Measurements from ENCODE around the gene MROH8.

MROH8 gene

GRCh38 chr20:37178839-37179682, at the start of gene MROH8, which contains the start of gene RPN2:
MROH8 (minus strand) TSS chr20:37179548.
RPN2 (plus strand) TSS chr20:37179330; CDS start chr20:37179357, 27 bp downstream.
- in situ Hi-C loops (cut with MboI; ENCODE audit: low sequenced_read_pairs) = no loop called here

GRCh38 chr20:37228656-37229055, 49.3 kb upstream of the MROH8 start:
- in situ Hi-C loops (cut with MboI; ENCODE audit: low sequenced_read_pairs) = no loop called here

DNA sequence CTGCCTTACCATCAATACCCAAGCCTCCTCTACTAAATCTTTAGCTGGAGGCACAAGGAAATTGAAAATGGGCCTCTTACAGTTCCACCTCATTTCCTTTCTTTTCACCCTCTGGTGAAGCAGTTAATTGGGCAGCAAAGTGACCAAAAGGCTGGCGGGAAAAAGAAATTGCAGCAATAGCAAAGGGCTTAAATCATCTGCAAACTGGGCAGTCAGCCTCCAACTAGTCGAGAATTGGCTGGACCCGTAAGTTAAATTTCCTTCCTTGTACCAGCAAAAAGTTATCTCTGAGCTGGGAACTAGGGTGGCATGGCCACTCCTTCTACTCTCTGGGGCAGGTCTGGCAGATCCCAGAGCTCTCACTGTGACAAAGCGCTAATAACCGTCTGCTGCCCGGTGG, 48.7 kb upstream of the MROH8 start:
- in situ Hi-C loops (cut with MboI; ENCODE audit: low sequenced_read_pairs) = no loop called here

DNA sequence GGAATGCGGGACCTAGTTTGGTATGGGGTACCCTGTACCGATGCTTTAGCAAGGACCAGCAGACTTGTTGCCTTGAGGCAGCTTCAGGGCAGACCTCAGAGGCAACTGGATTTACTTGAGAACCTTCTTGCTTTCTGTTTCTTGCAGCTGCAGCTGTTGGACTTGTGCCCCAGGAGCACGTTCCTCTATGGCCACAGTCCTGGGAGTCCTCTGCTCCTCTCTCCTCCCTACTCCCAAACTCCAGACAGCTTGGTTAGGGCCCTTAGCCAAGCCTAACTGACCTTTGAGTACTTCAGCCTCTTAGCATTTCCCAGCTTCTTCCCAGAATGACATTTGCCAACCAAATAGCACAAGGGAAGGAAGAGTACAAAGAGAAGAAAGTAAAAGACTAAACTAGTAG, 47.5 kb upstream of the MROH8 start:
- in situ Hi-C loops (cut with MboI; ENCODE audit: low sequenced_read_pairs) = no loop called here

DNA sequence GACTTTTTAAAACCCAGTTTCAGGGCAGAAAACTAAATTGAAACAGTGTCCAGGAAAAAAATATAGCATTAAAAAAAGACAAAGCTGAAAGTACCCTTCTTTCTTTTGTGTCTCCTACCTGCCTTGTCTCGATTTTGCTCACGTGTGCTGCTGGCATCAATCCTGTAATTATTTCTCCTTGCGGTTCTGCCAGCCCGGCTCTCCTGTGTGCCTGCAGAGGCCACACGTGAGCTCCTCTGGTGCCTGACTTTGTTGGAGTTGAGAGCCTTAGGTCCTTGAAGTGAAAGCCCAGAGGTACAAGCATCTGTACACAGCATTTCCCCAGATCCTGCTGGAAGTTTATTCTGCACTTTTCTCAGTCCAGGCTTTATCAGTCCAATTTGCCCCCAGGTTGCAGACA, 45.8 kb upstream of the MROH8 start:
- in situ Hi-C loops (cut with MboI; ENCODE audit: low sequenced_read_pairs) = no loop called here

DNA sequence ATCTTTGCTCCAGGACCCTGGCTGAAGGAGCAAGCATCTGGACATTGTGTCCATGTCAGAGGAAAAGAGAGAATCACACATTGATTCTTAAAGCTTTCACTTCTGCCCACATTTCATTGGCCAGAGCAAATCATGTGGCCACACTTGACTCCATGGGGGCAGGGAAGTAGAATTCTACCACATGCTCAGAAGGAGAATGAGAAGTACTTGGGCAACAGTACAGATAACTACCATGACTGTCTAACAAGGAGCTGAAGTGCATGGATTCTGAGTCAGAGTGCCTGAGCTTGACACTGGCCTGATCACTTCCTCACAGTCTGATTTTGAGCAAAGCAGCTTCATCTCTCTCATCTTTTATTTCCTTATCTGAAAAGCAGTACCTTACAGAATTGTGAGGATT, 43.7 kb upstream of the MROH8 start:
- in situ Hi-C loops (cut with MboI; ENCODE audit: low sequenced_read_pairs) = no loop called here

- in situ Hi-C loops (cut with MboI; ENCODE audit: low sequenced_read_pairs) = no loop called here
These were observed 42.7 kb upstream of the MROH8 start for GRCh38 chr20:37222086-37222485.

DNA sequence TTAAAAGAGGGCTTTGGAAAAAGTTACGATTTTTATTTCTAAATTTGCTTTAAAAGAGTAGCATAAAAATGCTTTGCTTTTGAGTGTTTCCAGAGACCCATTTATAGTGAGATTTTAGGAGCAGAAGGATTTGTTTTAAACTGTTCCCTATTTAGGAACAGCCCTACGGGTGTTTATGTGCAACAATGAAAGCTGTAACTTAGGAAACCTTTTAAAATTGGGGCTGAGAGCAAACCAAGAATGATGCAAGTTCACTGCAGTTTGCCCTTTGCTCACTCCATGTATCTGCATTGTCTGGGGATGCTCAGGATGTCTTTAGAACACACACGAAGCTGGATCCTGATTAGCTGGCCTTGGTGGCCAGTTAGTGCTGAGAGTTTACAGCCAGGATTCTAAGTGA, 41.4 kb upstream of the MROH8 start:
- in situ Hi-C loops (cut with MboI; ENCODE audit: low sequenced_read_pairs) = no loop called here

DNA sequence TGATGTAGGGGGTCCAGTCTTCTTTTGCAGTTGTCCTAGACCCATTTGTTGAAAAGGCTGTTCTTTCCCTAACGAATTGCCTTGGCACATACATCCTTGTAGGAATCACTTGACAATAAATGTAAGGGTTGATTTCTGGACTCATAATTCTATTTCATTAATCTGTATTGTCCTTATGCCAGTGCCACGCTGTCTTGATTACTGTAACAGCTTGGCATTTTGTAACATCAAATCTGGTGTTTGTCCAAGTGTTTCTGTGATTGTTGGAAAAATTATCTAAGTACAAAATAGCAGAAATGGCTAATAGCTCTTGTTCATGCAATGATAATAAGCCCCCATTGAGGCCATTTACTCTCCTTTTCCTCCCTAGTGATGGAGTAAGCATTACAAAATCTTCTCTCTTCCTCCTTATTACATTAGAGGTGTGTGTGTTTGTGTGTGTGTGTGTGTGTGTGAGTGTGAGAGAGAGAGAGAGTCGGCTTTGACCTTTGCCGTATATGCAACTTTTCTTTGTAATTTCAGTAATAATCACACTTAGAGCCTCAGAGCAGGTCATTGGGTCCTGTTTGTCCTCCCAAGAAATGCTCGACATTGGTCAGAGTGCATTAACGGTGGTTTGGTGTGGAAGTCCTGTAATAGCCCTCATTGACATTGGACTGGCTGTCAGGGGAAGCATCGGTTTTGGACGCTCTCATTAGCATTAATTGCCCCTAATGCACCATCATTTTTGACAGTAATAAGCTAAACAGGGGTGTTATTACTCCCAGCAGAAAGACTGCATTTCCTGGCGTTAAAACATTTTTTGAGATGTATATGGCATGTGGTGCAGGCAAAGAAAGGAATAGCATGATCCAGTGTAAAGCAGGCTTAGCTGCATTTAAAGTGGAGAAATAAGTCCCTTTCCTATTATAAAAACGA, 40.7 kb upstream of the MROH8 start:
- in situ Hi-C loops (cut with MboI; ENCODE audit: low sequenced_read_pairs) = no loop called here

- in situ Hi-C loops (cut with MboI; ENCODE audit: low sequenced_read_pairs) = no loop called here
These were observed 39.6 kb upstream of the MROH8 start for GRCh38 chr20:37218976-37219375.

- in situ Hi-C loops (cut with MboI; ENCODE audit: low sequenced_read_pairs) = no loop called here
These were observed 39.1 kb upstream of the MROH8 start for GRCh38 chr20:37218441-37218840.

DNA sequence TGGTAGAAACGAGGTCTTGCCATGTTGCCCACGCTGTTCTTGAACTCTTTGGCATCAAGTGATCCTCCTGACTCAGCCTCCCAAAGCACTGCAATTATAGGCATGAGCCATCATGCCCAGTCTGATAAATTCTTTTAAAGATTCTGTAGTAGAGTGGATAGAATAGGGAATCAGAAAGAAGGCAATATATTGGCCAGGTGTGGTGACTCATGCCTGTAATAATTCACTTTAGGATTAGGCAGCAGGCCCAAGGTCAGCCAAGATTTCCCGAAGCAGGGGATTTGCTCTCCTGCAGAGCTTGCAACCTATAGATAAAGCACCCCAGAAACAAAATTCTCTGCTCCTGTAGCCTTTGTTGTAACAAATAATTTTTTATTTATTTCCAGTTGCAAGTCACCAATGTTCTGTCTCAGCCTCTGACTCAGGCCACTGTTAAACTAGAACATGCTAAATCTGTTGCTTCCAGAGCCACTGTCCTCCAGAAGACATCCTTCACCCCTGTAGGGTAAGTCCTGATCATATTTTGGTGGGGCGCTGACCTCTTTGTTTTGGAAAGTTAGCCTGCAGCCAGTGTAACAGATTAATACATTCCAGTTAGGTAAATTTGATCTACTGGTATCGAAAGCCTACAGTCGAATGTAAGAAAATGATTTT, 30.4 kb upstream of the MROH8 start:
- in situ Hi-C loops (cut with MboI; ENCODE audit: low sequenced_read_pairs) = no loop called here

- in situ Hi-C loops (cut with MboI; ENCODE audit: low sequenced_read_pairs) = no loop called here
These were observed 29.8 kb upstream of the MROH8 start for GRCh38 chr20:37209193-37209592.

DNA sequence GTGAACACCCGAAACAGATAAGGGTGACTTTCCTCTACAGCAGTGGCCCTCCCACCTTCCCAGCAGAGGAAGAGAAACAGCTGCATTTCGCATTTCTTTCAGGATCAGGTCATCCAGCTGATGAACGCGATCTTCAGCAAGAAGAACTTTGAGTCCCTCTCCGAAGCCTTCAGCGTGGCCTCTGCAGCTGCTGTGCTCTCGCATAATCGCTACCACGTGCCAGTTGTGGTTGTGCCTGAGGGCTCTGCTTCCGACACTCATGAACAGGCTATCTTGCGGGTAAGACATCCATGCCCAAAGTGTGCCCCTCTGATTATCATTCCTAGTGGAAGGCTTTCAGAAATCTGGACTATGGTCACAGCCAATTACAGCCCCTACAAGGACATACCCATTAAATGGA, 27.8 kb upstream of the MROH8 start:
- in situ Hi-C loops (cut with MboI; ENCODE audit: low sequenced_read_pairs) = no loop called here

DNA sequence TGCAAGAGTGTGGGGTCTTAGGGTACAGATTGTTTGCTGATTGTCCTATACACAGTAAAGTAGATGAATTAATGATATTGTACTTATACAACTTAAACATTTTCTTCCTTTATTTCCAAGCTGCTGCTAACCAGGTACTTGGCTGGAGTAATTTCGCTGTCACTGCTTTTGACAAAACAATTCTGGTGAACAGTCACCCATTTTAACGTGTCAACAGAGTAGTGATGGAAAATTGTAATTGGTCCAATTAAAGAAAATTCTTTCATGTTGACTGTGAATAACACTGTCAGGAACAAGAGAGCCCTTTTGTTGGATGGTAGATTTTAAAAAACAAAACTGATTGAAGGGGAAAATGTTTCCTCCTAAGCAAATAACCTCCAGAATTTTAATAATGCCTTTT, 26.4 kb upstream of the MROH8 start:
- in situ Hi-C loops (cut with MboI; ENCODE audit: low sequenced_read_pairs) = no loop called here

DNA sequence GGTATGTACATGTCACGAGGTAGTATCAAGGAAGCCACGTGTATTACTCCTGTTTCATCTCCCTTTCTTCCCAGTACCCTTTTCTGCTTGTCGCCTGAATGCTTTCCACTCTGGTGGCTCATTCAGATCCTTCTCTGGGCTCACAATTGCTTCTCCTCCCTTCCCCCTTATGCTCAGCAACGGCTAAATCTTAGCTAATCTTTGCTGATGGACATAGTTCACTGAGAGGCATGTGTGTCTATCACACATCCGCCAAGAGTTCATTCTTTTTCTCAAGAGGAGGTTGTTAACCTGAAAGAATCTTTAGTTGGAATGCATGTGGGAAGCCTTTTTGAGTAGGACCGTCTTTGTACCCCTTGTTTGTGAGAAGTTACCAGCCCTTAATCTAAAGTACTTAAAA, 25.8 kb upstream of the MROH8 start:
- in situ Hi-C loops (cut with MboI; ENCODE audit: low sequenced_read_pairs) = no loop called here

DNA sequence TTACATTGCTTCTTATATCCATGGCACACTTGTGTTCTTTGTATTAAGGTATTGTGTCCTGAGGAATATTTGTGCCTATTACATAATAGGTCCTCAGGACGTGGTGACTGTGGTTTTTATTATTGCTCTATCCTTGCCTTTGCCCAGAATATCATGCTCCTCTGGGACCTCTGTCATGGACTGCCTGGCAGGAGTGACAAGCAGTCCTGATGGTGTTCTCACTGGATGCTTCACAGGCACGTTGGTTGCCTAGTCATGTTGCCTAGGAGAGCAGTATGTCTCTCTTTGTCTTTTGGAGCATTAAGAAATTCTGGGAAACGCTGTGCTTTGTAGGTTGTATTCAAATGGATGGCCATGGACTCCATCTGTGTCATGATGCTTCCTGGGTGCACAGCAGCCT, 24.7 kb upstream of the MROH8 start:
- in situ Hi-C loops (cut with MboI; ENCODE audit: low sequenced_read_pairs) = no loop called here

DNA sequence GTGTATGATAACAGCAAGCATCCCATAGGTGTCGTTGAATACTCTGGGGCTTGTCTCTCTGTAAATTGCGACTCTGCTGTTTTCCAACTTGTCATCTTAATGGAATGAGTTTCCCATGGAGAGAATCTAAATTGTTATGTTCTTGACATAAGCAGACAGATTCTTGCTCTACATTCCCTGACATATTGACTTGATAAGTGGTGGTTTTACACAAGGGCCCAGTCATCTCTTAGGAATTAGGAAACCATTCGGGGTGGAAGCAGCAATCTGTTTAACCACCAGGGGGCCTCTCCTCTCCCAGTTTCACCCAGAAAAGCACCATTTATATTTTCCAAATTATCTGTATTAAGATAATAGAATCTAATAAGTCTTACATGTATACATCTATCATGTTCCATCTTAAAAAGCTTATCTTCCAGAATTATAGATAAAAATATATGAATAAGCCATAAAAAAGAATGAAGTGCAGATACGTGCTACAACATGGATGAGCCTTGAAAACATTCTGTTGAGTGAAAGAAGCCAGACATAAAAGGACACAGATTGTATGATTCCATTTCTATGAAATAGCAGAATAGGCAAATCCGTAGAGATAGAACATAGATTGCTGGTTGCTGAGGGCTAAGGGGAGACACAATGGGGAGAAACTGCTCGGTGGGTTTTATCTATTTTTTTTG, 23.1 kb upstream of the MROH8 start:
- in situ Hi-C loops (cut with MboI; ENCODE audit: low sequenced_read_pairs) = no loop called here

DNA sequence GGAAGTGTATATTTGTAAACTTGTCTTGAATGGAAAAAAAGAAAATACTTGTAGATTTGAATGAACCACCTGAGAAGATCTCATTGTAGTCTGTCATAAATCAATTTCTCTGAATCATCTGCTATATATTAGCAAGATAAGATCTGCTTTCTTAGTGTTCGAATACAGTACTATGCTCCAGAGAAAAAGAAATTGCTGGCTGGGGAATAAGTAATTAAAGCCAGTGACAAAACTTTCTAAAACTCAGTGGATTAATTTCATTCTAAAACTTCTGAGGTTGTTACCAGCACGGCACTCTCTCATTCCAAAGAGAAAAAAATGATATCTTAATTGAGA, 22.4 kb upstream of the MROH8 start:
- in situ Hi-C loops (cut with MboI; ENCODE audit: low sequenced_read_pairs) = no loop called here

- in situ Hi-C loops (cut with MboI; ENCODE audit: low sequenced_read_pairs) = no loop called here
These were observed 21.8 kb upstream of the MROH8 start for GRCh38 chr20:37200926-37201826.
